ENCODE results near the gene GPRC5C. TPM values are rescaled to one million over a fixed set of nuclear protein-coding genes. Genes with fewer than 3 reads are reported as not detected.

The GPRC5C gene
- total and polyA plus RNA-seq, 2 of the 13 experiments (the other 11 are each of a cell fraction or from before 2014, with no cell fraction given): 85.6 to 300 TPM

- TF ChIP-seq, protein P1, sequence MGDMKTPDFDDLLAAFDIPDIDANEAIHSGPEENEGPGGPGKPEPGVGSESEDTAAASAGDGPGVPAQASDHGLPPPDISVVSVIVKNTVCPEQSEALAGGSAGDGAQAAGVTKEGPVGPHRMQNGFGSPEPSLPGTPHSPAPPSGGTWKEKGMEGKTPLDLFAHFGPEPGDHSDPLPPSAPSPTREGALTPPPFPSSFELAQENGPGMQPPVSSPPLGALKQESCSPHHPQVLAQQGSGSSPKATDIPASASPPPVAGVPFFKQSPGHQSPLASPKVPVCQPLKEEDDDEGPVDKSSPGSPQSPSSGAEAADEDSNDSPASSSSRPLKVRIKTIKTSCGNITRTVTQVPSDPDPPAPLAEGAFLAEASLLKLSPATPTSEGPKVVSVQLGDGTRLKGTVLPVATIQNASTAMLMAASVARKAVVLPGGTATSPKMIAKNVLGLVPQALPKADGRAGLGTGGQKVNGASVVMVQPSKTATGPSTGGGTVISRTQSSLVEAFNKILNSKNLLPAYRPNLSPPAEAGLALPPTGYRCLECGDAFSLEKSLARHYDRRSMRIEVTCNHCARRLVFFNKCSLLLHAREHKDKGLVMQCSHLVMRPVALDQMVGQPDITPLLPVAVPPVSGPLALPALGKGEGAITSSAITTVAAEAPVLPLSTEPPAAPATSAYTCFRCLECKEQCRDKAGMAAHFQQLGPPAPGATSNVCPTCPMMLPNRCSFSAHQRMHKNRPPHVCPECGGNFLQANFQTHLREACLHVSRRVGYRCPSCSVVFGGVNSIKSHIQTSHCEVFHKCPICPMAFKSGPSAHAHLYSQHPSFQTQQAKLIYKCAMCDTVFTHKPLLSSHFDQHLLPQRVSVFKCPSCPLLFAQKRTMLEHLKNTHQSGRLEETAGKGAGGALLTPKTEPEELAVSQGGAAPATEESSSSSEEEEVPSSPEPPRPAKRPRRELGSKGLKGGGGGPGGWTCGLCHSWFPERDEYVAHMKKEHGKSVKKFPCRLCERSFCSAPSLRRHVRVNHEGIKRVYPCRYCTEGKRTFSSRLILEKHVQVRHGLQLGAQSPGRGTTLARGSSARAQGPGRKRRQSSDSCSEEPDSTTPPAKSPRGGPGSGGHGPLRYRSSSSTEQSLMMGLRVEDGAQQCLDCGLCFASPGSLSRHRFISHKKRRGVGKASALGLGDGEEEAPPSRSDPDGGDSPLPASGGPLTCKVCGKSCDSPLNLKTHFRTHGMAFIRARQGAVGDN (CRISPR knock-in tag; IDR thresholded peaks at IDR 0.05): peak; percentile 96
- peak; percentile 70; the same call in 1 of the 2 replicates for TF ChIP-seq ZFP1 (CRISPR knock-in tag; IDR thresholded peaks at IDR 0.05)
- 0 out of 2 replicates have a peak, but pooled peaks have one; percentile 61 for TF ChIP-seq FOXC1 (CRISPR knock-in tag; IDR thresholded peaks at IDR 0.05; ENCODE audit: borderline replicate concordance)
- no peak for TF ChIP-seq MAFG (CRISPR knock-in tag; IDR thresholded peaks at IDR 0.05)
- TF ChIP-seq NPAS2 (CRISPR knock-in tag; IDR thresholded peaks at IDR 0.05; ENCODE audit: borderline replicate concordance): 0 out of 2 replicates have a peak, but pooled peaks have one; percentile 54
- TF ChIP-seq TIGD3 (CRISPR knock-in tag; IDR thresholded peaks at IDR 0.05; ENCODE audit: borderline replicate concordance): no peak
- TF ChIP-seq, protein P2, sequence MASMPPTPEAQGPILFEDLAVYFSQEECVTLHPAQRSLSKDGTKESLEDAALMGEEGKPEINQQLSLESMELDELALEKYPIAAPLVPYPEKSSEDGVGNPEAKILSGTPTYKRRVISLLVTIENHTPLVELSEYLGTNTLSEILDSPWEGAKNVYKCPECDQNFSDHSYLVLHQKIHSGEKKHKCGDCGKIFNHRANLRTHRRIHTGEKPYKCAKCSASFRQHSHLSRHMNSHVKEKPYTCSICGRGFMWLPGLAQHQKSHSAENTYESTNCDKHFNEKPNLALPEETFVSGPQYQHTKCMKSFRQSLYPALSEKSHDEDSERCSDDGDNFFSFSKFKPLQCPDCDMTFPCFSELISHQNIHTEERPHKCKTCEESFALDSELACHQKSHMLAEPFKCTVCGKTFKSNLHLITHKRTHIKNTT (CRISPR knock-in tag; IDR thresholded peaks at IDR 0.05): no peak
- TF ChIP-seq CBFB (CRISPR knock-in tag; IDR thresholded peaks at IDR 0.05): peak; percentile 59; the same call in 1 of the 2 replicates
- peak; percentile 46; the same call in 1 of the 2 replicates for TF ChIP-seq CREM (IDR thresholded peaks at IDR 0.05)
- no peak for TF ChIP-seq CREM (CRISPR knock-in tag; IDR thresholded peaks at IDR 0.05)
- TF ChIP-seq ZBTB4 (CRISPR knock-in tag; IDR thresholded peaks at IDR 0.05; ENCODE audit: borderline replicate concordance): 0 out of 2 replicates have a peak, but pooled peaks have one; percentile 14
- TF ChIP-seq SMARCC2 (IDR thresholded peaks at IDR 0.05): no peak
- no peak for TF ChIP-seq ARHGAP35 (CRISPR knock-in tag; IDR thresholded peaks at IDR 0.05; ENCODE audit: borderline replicate concordance)
- TF ChIP-seq RXRA (CRISPR knock-in tag; IDR thresholded peaks at IDR 0.05): peak; percentile 84
- TF ChIP-seq CBX1 (IDR thresholded peaks at IDR 0.05; ENCODE audit: low read depth): peak; percentile 83
- TF ChIP-seq PAWR (CRISPR knock-in tag; IDR thresholded peaks at IDR 0.05; ENCODE audit: borderline replicate concordance): no peak
- TF ChIP-seq ZNF607 (CRISPR knock-in tag; IDR thresholded peaks at IDR 0.05; ENCODE audit: borderline replicate concordance): no peak; the same call in 1 of the 2 replicates
Measured at GRCh38 chr17:74427048-74427762, 4.7 kb upstream of the GPRC5C start (continued).

Data from HepG2 (cell line).